MM.1S (cell line): ENCODE results near the gene EFCAB10.
"Not testable (repeated sequence)": the region's sequence is repeated elsewhere in the genome, so short reads cannot be mapped to it uniquely, and the experiment has no call there.

Experiments used
- DNase-seq: peaks from one replicate; pipeline ENCODE4 v3.0.0-alpha.2; 2015
- H2AFZ ChIP-seq: fragments of 300-600 bp; sonication (generic); 2 replicates; pipeline ENCODE4 v1.6.0; 2016; ENCODE audit warnings: antibody characterized with exemption, low read length
- H3F3A ChIP-seq: fragments of 300-600 bp; sonication (generic); 2 replicates; pipeline ENCODE4 v1.6.1; 2016; ENCODE audit warnings: mild to moderate bottlenecking, antibody characterized with exemption, low read length, moderate library complexity, mixed read lengths; ENCODE audit not compliant: insufficient read depth
- H3K27ac ChIP-seq: fragments of 300-600 bp; sonication (generic); 2 replicates; pipeline ENCODE4 v1.5.1; 2016; ENCODE audit warnings: mild to moderate bottlenecking, low read length
- H3K27me3 ChIP-seq: fragments of 300-600 bp; sonication (generic); replicated peaks from 2 replicates; pipeline ENCODE4 v1.6.0; 2016; ENCODE audit warnings: low read length; ENCODE audit not compliant: insufficient read depth
- H3K36me3 ChIP-seq: fragments of 300-600 bp; sonication (generic); replicated peaks from 2 replicates; pipeline ENCODE4 v1.6.1; 2016; ENCODE audit warnings: mild to moderate bottlenecking, low read length, mixed read lengths; ENCODE audit not compliant: insufficient read depth
- H3K4me1 ChIP-seq: fragments of 300-600 bp; sonication (generic); 2 replicates; pipeline ENCODE4 v1.6.1; 2016; ENCODE audit warnings: low read length, mixed read lengths
- H3K4me2 ChIP-seq: fragments of 300-600 bp; sonication (generic); 2 replicates; pipeline ENCODE4 v1.6.0; 2016; ENCODE audit warnings: low read depth, low read length
- H3K4me3 ChIP-seq: fragments of 300-600 bp; sonication (generic); 2 replicates; pipeline ENCODE4 v1.5.1; 2016; ENCODE audit warnings: low read length, mixed read lengths
- H3K79me2 ChIP-seq: fragments of 300-600 bp; sonication (generic); 2 replicates; pipeline ENCODE4 v1.6.1; 2016; ENCODE audit warnings: mixed run types, low read length, mixed read lengths
- H3K9ac ChIP-seq: fragments of 300-600 bp; sonication (generic); 2 replicates; pipeline ENCODE4 v1.6.1; 2016; ENCODE audit warnings: low read length, mixed read lengths
- H3K9me2 ChIP-seq: fragments of 300-600 bp; sonication (generic); replicated peaks from 2 replicates; pipeline ENCODE4 v1.6.1; 2016; ENCODE audit warnings: mild to moderate bottlenecking, low read length, mixed read lengths; ENCODE audit not compliant: insufficient read depth
- H3K9me3 ChIP-seq: fragments of 300-600 bp; sonication (generic); replicated peaks from 2 replicates; pipeline ENCODE4 v1.6.1; 2016; ENCODE audit warnings: mild to moderate bottlenecking, low read length, mixed read lengths; ENCODE audit not compliant: insufficient read depth
- H4K20me1 ChIP-seq: fragments of 300-600 bp; sonication (generic); 2 replicates; pipeline ENCODE4 v1.6.1; 2016; ENCODE audit warnings: mild to moderate bottlenecking, low read length, moderate library complexity, mixed read lengths; ENCODE audit not compliant: insufficient read depth
- CTCF ChIP-seq: fragments of 300-600 bp; sonication (generic); IDR thresholded peaks from 2 replicates; pipeline ENCODE4 v1.5.1; 2016; ENCODE audit warnings: antibody characterized with exemption, low read length, mixed read lengths
- EZH2 ChIP-seq: fragments of 300-600 bp; sonication (generic); optimal IDR thresholded peaks from 2 replicates; pipeline ENCODE3; 2017; ENCODE audit warnings: low read depth, mild to moderate bottlenecking, antibody characterized with exemption, low read length, mixed read lengths
- EZH2phosphoT487 ChIP-seq: fragments of 300-600 bp; sonication (generic); IDR thresholded peaks from 2 replicates; pipeline ENCODE4 v1.6.1; 2018; ENCODE audit warnings: antibody characterized with exemption, low read length

The EFCAB10 gene

GRCh38 chr7:105521717-105522463 lies 59.4 kb downstream of the EFCAB10 start, which contains the start of gene PUS7:
Gene PUS7, minus strand, starts transcription at chr7:105522271. Its CDS starts 13,759 bp downstream, at chr7:105508512.
- peaks cover 6% of the 10 kb centered on the region; the same call in 1 of the 2 replicates for H3K4me1 ChIP-seq
- peak within 1 kb of the TSS; percentile 73 for H3K4me3 ChIP-seq
- H3K27ac ChIP-seq: peak within 1 kb of the TSS; percentile 38; the same call in 1 of the 2 replicates
- peak within 1 kb of the TSS; percentile 90 for H3K4me2 ChIP-seq
- no peaks in the 10 kb centered on the region for H3K27me3 ChIP-seq
- H3K9ac ChIP-seq: peak within 1 kb of the TSS; percentile 65
- no peaks in the 10 kb centered on the region for H3K9me3 ChIP-seq
- H4K20me1 ChIP-seq: no peaks in the 10 kb centered on the region
- peaks cover 44% of the 10 kb centered on the region for H3K79me2 ChIP-seq
- peak within 1 kb of the TSS; percentile 81 for H2AFZ ChIP-seq
- no peaks in the 10 kb centered on the region for H3K36me3 ChIP-seq
- peak; percentile 91 for DNase-seq
- no peaks in the 10 kb centered on the region for H3K9me2 ChIP-seq
- TF ChIP-seq EZH2phosphoT487: no peak
- TF ChIP-seq CTCF: no peak
- no peak for TF ChIP-seq EZH2
- no peaks in the 10 kb centered on the region for H3F3A ChIP-seq

DNA sequence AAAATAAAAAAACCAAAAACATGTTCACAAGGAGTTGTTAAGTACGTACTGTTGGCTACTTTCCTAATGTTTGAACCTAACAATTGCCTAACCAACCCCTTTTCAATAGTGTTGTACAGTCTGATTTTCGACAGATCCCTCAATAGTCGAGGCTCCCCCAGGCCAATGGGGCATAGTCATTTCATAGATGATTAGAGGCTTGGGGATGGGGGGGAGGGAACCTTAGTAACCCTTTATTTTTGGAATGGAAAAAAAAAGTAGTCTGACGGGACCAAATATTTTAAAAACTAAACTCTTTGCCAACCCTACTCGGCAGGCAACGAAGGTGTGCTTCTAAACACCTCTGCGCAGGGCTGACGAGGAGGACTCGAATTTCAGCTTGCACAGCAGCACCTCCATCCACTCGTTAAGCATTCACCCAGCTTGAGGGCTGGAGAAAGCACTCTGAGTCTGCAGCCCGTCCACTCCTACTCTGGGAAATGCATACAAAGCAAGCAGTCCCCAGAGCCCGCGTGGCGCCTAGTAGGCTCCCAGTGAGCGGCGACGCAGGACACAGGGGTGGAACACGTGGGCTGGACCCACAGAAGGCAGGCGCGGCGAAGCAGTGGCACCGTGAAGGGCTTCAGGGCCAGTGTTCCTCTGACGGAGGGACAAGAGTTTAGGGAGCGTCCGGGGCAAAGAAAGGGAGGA lies 60.1 kb downstream of the EFCAB10 start:
- peak overlapping the region; percentile 65 for H3K9ac ChIP-seq
- no peaks in the 10 kb centered on the region for H3K9me3 ChIP-seq
- DNase-seq: peak; percentile 59
- H3K9me2 ChIP-seq: no peaks in the 10 kb centered on the region
- H3K79me2 ChIP-seq: peaks cover 52% of the 10 kb centered on the region
- TF ChIP-seq EZH2phosphoT487: no peak
- H3K4me3 ChIP-seq: peak overlapping the region; percentile 73
- peak overlapping the region; percentile 38; the same call in 1 of the 2 replicates for H3K27ac ChIP-seq
- no peaks in the 10 kb centered on the region for H4K20me1 ChIP-seq
- H3K36me3 ChIP-seq: no peaks in the 10 kb centered on the region
- peak overlapping the region; percentile 90 for H3K4me2 ChIP-seq
- H3K27me3 ChIP-seq: no peaks in the 10 kb centered on the region
- no peaks in the 10 kb centered on the region for H3F3A ChIP-seq
- peaks cover 6% of the 10 kb centered on the region; the same call in 1 of the 2 replicates for H3K4me1 ChIP-seq
- H2AFZ ChIP-seq: peak overlapping the region; percentile 65

GRCh38 chr7:105520620-105521019 lies 60.7 kb downstream of the EFCAB10 start:
- H3K9me3 ChIP-seq, DNase-seq, H2AFZ ChIP-seq, H3K27ac ChIP-seq, H3K9me2 ChIP-seq, H3K27me3 ChIP-seq, H3F3A ChIP-seq, H4K20me1 ChIP-seq, H3K9ac ChIP-seq, H3K4me1 ChIP-seq, H3K36me3 ChIP-seq, H3K4me3 ChIP-seq: not testable (repeated sequence)
- peak overlapping the region; percentile 90; the same call in 1 of the 2 replicates for H3K4me2 ChIP-seq
- peaks cover 52% of the 10 kb centered on the region for H3K79me2 ChIP-seq

DNA sequence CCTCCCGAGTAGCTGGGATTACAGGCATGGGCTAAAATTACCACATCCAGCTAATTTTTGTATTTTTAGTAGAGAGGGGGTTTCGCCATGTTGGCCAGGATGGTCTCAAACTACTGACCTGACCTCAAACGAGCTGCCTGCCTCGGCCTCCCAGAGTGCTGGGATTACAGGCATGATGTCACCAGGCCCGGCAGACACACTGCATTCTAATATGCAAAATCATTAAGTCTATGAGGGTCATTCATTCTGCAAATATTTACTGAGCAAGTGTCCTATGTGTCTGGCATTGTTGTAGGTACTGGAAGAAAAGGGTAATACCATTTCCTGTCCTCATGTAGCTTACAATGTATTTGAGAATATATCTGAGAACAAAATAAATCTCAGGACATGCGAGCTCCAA lies 61.9 kb downstream of the EFCAB10 start:
- H3K9ac ChIP-seq: no peak overlapping the region
- peaks cover 59% of the 10 kb centered on the region for H3K79me2 ChIP-seq
- no peak for DNase-seq
- peaks cover 6% of the 10 kb centered on the region; the same call in 1 of the 2 replicates for H3K4me1 ChIP-seq
- no peak overlapping the region for H3K27ac ChIP-seq
- no peaks in the 10 kb centered on the region for H4K20me1 ChIP-seq
- no peaks in the 10 kb centered on the region for H3K27me3 ChIP-seq
- no peak overlapping the region for H3K4me2 ChIP-seq
- no peak overlapping the region for H2AFZ ChIP-seq
- no peak overlapping the region for H3K4me3 ChIP-seq
- no peaks in the 10 kb centered on the region for H3K9me3 ChIP-seq
- no peak for TF ChIP-seq EZH2
- no peak for TF ChIP-seq CTCF
- TF ChIP-seq EZH2phosphoT487: no peak
- no peaks in the 10 kb centered on the region for H3F3A ChIP-seq
- no peaks in the 10 kb centered on the region for H3K9me2 ChIP-seq
- no peaks in the 10 kb centered on the region for H3K36me3 ChIP-seq

DNA sequence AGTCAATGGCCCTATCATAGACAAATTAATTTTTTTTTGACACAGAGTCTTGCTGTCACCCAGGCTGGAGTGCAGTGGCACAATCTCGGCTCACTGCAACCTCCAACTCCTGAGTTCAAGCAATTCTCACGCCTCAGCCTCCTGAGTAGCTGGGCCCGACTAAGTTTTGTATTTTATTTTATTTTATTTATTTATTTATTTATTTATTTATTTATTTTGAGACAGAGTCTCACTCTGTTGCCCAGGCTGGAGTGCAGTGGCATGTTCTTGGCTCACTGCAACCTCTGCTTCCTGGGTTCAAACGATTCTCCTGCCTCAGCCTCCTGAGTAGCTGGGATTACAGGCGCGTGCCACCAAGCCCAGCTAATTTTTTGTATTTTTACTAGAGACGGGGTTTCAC lies 65.7 kb downstream of the EFCAB10 start:
- H4K20me1 ChIP-seq, H3K9ac ChIP-seq, H3K4me2 ChIP-seq, H2AFZ ChIP-seq, H3K4me3 ChIP-seq, H3K36me3 ChIP-seq, H3K9me3 ChIP-seq, H3K27me3 ChIP-seq, H3K9me2 ChIP-seq, H3K27ac ChIP-seq, DNase-seq: not testable (repeated sequence)
- H3K4me1 ChIP-seq: peaks cover 12% of the 10 kb centered on the region
- H3K79me2 ChIP-seq: peaks cover 67% of the 10 kb centered on the region
- H3F3A ChIP-seq: peaks cover 11% of the 10 kb centered on the region
